Measurements from ENCODE around the gene RETN.
A peak's percentile ranks its signal among the peaks of the same experiment; 100 is the strongest.

The RETN gene

GRCh38 chr19:7661744-7662538 lies 6.9 kb upstream of the RETN start:
- no peak for DNase-seq

- no peak for DNase-seq
Measured at GRCh38 chr19:7662657-7663056, 6.2 kb upstream of the RETN start.

GRCh38 chr19:7663706-7664105 lies 5.1 kb upstream of the RETN start:
- DNase-seq = no peak

GRCh38 chr19:7665076-7665475 lies 3.8 kb upstream of the RETN start:
- DNase-seq = no peak

GRCh38 chr19:7669641-7670040 lies 792 bp downstream of the RETN start:
- no peak for DNase-seq

GRCh38 chr19:7670150-7670783 lies 1.4 kb downstream of the RETN start:
- DNase-seq = no peak

GRCh38 chr19:7670790-7671189 lies 1.9 kb downstream of the RETN start:
- DNase-seq = no peak

- no peak for DNase-seq
Measured at GRCh38 chr19:7672522-7672921, 3.7 kb downstream of the RETN start.

GRCh38 chr19:7674010-7675005 lies 5.5 kb downstream of the RETN start:
- peak; percentile 24 for DNase-seq

- no peak for DNase-seq
Measured at GRCh38 chr19:7676376-7676775, 7.5 kb downstream of the RETN start.

- DNase-seq = no peak
Measured at GRCh38 chr19:7676854-7677253, 8.0 kb downstream of the RETN start, which contains the start of gene MCEMP1. MCEMP1 (plus strand) TSS chr19:7677090; CDS start chr19:7677121, 31 bp downstream.

GRCh38 chr19:7677669-7678311 lies 8.9 kb downstream of the RETN start:
- no peak for DNase-seq

GRCh38 chr19:7678971-7679751 lies 10.3 kb downstream of the RETN start:
- DNase-seq = no peak

- DNase-seq = no peak
Measured at GRCh38 chr19:7679771-7680605, 11.1 kb downstream of the RETN start.

GRCh38 chr19:7680606-7681339 lies 11.9 kb downstream of the RETN start, which contains the start of gene TRAPPC5:
TRAPPC5 (plus strand) TSS chr19:7680833; CDS start chr19:7682254, 1,421 bp downstream.
- DNase-seq = peak; percentile 43

- peak; percentile 0 for DNase-seq
Measured at GRCh38 chr19:7681340-7682174, 12.7 kb downstream of the RETN start.

GRCh38 chr19:7682175-7682855 lies 13.5 kb downstream of the RETN start:
- DNase-seq = no peak
